CD4-positive, alpha-beta memory T cell (primary cell): ENCODE measurements around the gene ATAD3B. TPM values are rescaled to one million over a fixed set of nuclear protein-coding genes. Genes with fewer than 3 reads are reported as not detected.
"Not testable (repeated sequence)": the region's sequence is repeated elsewhere in the genome, so short reads cannot be mapped to it uniquely, and the experiment has no call there.

Source experiments
- CTCF ChIA-PET: fragments of 350-600 bp; sonication (Branson Sonifier 250); formaldehyde crosslinking; loops from one replicate; lab custom pipeline; 2021; ENCODE audit warnings: inconsistent platforms; ENCODE audit not compliant: partially characterized antibody; lab: Charles Lee
- POLR2A ChIA-PET: fragments of 350-600 bp; sonication (Branson Sonifier 250); formaldehyde crosslinking; loops from one replicate; lab custom pipeline; 2021; ENCODE audit not compliant: partially characterized antibody; lab: Charles Lee
- DNase-seq, 5 donors: peaks; one replicate each; pipeline versions ENCODE4 v3.0.0 to v3.0.0-alpha.2; 2020 to 2022; ENCODE audit warnings: mixed read lengths in 1 of 5
- H3K27ac ChIP-seq: one replicate; pipeline ENCODE4 v1.7.0; 2013; ENCODE audit warnings: low read depth, low read length
- H3K27me3 ChIP-seq: 2 replicates; pipeline ENCODE4 v1.7.0; 2013; ENCODE audit warnings: mild to moderate bottlenecking, low read length, moderate library complexity; ENCODE audit not compliant: insufficient read depth
- H3K36me3 ChIP-seq: 2 replicates; pipeline ENCODE4 v1.7.0; 2013; ENCODE audit warnings: mild to moderate bottlenecking, low read length, moderate library complexity; ENCODE audit not compliant: insufficient read depth
- H3K4me1 ChIP-seq: 2 replicates; pipeline ENCODE4 v1.7.0; 2013; ENCODE audit warnings: mild to moderate bottlenecking, low read length, moderate library complexity; ENCODE audit not compliant: insufficient read depth
- H3K4me3 ChIP-seq, 2 donors: one replicate each; pipeline ENCODE4 v1.7.0; 2013; ENCODE audit warnings: low read length in 2 of 2, mild to moderate bottlenecking in 1 of 2
- H3K9me3 ChIP-seq, 2 donors: one replicate each; pipeline ENCODE4 v1.7.0; 2013; ENCODE audit warnings: low read length in 2 of 2, control low read depth in 1 of 2; ENCODE audit not compliant: control insufficient read depth in 1 of 2
- H3K27ac Mint-ChIP-seq, 7 donors: one replicate each; pipeline ENCODE4 v1.8.0; 2020 to 2021; ENCODE audit warnings: mixed read lengths in 7 of 7, mild to moderate bottlenecking in 6 of 7, inconsistent platforms in 3 of 7, moderate library complexity in 3 of 7
- H3K27me3 Mint-ChIP-seq, 2 donors: one replicate each; pipeline ENCODE4 v1.8.0; 2020 to 2021; ENCODE audit warnings: mixed read lengths in 2 of 2
- H3K36me3 Mint-ChIP-seq, 2 donors: one replicate each; pipeline ENCODE4 v1.8.0; 2020 to 2021; ENCODE audit warnings: mixed read lengths in 2 of 2, inconsistent platforms in 1 of 2, mild to moderate bottlenecking in 1 of 2
- H3K4me1 Mint-ChIP-seq, 4 donors: one replicate each; pipeline ENCODE4 v1.8.0; 2020 to 2021; ENCODE audit warnings: mixed read lengths in 4 of 4, mild to moderate bottlenecking in 1 of 4
- H3K4me3 Mint-ChIP-seq, 8 donors: one replicate each; pipeline ENCODE4 v1.8.0; 2020 to 2021; ENCODE audit warnings: mixed read lengths in 8 of 8, mild to moderate bottlenecking in 7 of 8, moderate library complexity in 6 of 8, inconsistent platforms in 3 of 8
- H3K9me3 Mint-ChIP-seq, 8 donors: one replicate each; pipeline ENCODE4 v1.8.0; 2020 to 2021; ENCODE audit warnings: mixed read lengths in 8 of 8, mild to moderate bottlenecking in 5 of 8, inconsistent platforms in 3 of 8, moderate library complexity in 1 of 8
- intact Hi-C: fragments of 100-400 bp; cut with micrococcal nuclease; formaldehyde crosslinking; loops from one replicate; pipeline ENCODE4 v1.15.1; 2023
- polyA plus RNA-seq, 2 donors: library from polyadenylated mRNA; unstranded; fragments of 300-500 nt; fragmentation: Illumina TruSeq; gene quantifications; one replicate each; pipeline ENCODE4 v1.2.3, GENCODE V29; 2021
- total RNA-seq, 2 experiments: library from RNA; stranded (reverse); gene quantifications; one replicate each; pipeline ENCODE4 v1.2.3, GENCODE V29; 2021

The ATAD3B gene
- total and polyA plus RNA-seq, 4 experiments from 2014 or later, result 2.9 to 53.8 (median 29.6) TPM

GRCh38 chr1:1517973-1518620, 46.5 kb downstream of the ATAD3B start:
- peak overlapping the region in 1 of 7 donors; percentile 48 for H3K27ac Mint-ChIP-seq
- H3K4me3 Mint-ChIP-seq, result peak overlapping the region in 1 of 8 donors; percentile 51
- no peak for DNase-seq

GRCh38 chr1:1518621-1519007, 47.0 kb downstream of the ATAD3B start:
- CTCF ChIA-PET, POLR2A ChIA-PET, intact Hi-C loops: not testable (repeated sequence)

More at GRCh38 chr1:1517973-1518620, 46.5 kb downstream of the ATAD3B start:
- no peaks in the 10 kb centered on the region for H3K9me3 ChIP-seq
- POLR2A ChIA-PET, result no interaction called here
- H3K36me3 ChIP-seq, result peaks cover 8% of the 10 kb centered on the region
- intact Hi-C loops, result no loop called here
- Mint-ChIP-seq H3K27me3 (no peaks in the 10 kb centered on the region), H3K36me3 (peaks cover 11 to 17% of the 10 kb centered on the region in 2 donors), H3K4me1 (peaks cover 0 to 12% (median 4%) of the 10 kb centered on the region in 4 donors), H3K9me3 (no peaks in the 10 kb centered on the region)
- H3K27me3 ChIP-seq, result no peaks in the 10 kb centered on the region
- H3K4me3 ChIP-seq, result no peak overlapping the region
- no peak overlapping the region for H3K27ac ChIP-seq
- CTCF ChIA-PET, result no interaction called here
- H3K4me1 ChIP-seq, result no peaks in the 10 kb centered on the region

DNA sequence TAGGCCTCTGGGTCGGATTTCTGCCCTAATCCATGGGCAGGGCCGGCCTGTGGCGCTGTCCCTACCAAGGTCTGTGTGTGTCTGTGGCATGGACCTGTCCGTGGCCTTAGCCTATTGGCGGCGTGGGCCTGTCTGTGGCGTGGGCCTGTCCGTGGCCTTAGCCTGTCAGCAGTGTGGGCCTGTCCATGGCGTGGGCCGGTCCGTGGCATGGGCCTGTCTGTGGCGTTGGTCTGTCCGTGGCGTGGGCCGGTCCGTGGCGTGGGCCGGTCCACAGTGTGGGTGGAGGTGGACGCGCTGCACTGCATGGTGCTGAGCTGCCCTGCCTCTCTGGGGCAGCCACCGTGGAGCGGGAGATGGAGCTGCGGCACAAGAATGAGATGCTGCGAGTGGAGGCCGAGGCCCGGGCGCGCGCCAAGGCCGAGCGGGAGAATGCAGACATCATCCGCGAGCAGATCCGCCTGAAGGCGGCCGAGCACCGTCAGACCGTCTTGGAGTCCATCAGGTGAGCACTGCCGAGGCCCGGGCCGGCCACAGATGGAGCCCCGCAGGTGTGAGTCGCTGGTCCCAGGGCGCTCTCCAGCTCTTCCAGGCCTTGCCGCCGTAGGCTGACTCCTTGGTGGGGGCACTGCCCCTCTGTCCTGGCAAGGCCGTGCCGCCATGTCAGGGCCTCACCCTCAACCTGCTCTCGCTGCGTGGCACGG, 48.4 kb downstream of the ATAD3B start:
- H3K27ac ChIP-seq, H3K36me3 ChIP-seq, H3K4me3 ChIP-seq, POLR2A ChIA-PET, intact Hi-C loops, H3K27me3 Mint-ChIP-seq, H3K27ac Mint-ChIP-seq, DNase-seq, H3K9me3 Mint-ChIP-seq, CTCF ChIA-PET, H3K9me3 ChIP-seq, H3K4me1 Mint-ChIP-seq, H3K27me3 ChIP-seq, H3K4me3 Mint-ChIP-seq, H3K4me1 ChIP-seq: not testable (repeated sequence)
- peaks cover 11 to 18% of the 10 kb centered on the region in 2 donors for H3K36me3 Mint-ChIP-seq

More at GRCh38 chr1:1518621-1519007, 47.0 kb downstream of the ATAD3B start:
- Mint-ChIP-seq H3K4me1 (peaks cover 0 to 11% (median 4%) of the 10 kb centered on the region in 4 donors), H3K36me3 (peaks cover 11 to 17% of the 10 kb centered on the region in 2 donors), H3K27ac (peak overlapping the region in 2 of 7 donors; percentile 17 to 48)
- not testable (repeated sequence) for H3K27me3 Mint-ChIP-seq, H3K4me3 Mint-ChIP-seq, H3K9me3 Mint-ChIP-seq, H3K4me3 ChIP-seq, H3K4me1 ChIP-seq, H3K36me3 ChIP-seq, H3K27ac ChIP-seq, H3K9me3 ChIP-seq, H3K27me3 ChIP-seq, DNase-seq

GRCh38 chr1:1521331-1521730, 49.8 kb downstream of the ATAD3B start:
- Mint-ChIP-seq H3K4me3 (no peak overlapping the region), H3K9me3 (no peaks in the 10 kb centered on the region), H3K4me1 (peaks cover 0 to 4% (median 0%) of the 10 kb centered on the region in 4 donors), H3K27ac (no peak overlapping the region), H3K36me3 (peaks cover 11 to 18% of the 10 kb centered on the region in 2 donors), H3K27me3 (no peaks in the 10 kb centered on the region)
- Histone ChIP-seq H3K36me3 (peaks cover 8% of the 10 kb centered on the region), H3K4me3 (no peak overlapping the region), H3K27ac (no peak overlapping the region), H3K9me3 (no peaks in the 10 kb centered on the region), H3K4me1 (no peaks in the 10 kb centered on the region), H3K27me3 (no peaks in the 10 kb centered on the region)
- ChIA-PET POLR2A (interaction anchor here (0.6 kb wide), 1 partner anchor 52 kb away, joined by 3 read pairs; no protein-coding TSS in a partner anchor), CTCF (no interaction called here)
- intact Hi-C loops, result no loop called here
- no peak for DNase-seq

DNA sequence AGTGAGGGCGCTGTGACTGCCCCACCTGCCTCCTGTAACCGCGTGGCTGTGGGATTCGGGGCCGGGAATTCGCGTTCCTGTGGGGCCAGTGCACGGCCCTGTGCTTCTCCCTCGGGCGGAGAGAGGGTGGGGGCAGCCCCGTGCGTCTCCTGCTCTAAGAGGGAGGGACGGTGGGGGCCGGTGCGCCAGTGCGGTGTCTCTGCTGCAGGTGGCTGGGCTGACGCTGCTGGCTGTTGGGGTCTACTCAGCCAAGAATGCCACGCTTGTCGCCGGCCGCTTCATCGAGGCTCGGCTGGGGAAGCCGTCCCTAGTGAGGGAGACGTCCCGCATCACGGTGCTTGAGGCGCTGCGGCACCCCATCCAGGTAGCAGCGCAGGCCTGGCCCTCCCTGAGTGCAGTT, 51.0 kb downstream of the ATAD3B start:
- peaks cover 11 to 20% of the 10 kb centered on the region in 2 donors for H3K36me3 Mint-ChIP-seq
- H3K27ac Mint-ChIP-seq, POLR2A ChIA-PET: not testable (repeated sequence)

DNA sequence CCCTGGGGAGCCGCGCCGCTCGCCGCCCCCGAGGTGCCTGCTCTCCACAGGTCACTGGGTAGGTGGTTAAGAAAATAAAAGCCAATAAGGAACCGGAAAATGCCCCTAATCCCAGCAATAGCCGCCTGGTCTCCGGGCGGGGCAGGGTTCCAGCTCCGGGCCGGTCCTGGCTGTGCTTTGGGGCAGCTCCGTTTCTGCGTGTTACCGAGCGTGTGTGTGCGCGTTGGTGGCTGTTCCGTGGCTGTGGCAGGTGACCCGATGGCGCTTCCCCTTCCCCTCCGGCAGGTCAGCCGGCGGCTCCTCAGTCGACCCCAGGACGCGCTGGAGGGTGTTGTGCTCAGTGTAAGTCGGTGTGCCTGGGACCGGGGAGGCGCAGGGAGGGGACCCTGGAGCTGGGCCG, 51.7 kb downstream of the ATAD3B start:
- intact Hi-C loops, H3K9me3 ChIP-seq, H3K27ac ChIP-seq, H3K36me3 ChIP-seq, H3K4me1 Mint-ChIP-seq, H3K27me3 Mint-ChIP-seq, CTCF ChIA-PET, H3K27ac Mint-ChIP-seq, H3K9me3 Mint-ChIP-seq, H3K4me3 ChIP-seq, H3K4me3 Mint-ChIP-seq, H3K4me1 ChIP-seq, H3K27me3 ChIP-seq, POLR2A ChIA-PET, DNase-seq: not testable (repeated sequence)
- H3K36me3 Mint-ChIP-seq, result peaks cover 5 to 17% of the 10 kb centered on the region in 2 donors

More for the DNA sequence above, 51.0 kb downstream of the ATAD3B start:
- H3K4me3 Mint-ChIP-seq, H3K27me3 Mint-ChIP-seq, H3K9me3 Mint-ChIP-seq, H3K27me3 ChIP-seq, H3K36me3 ChIP-seq, H3K4me1 ChIP-seq, H3K4me3 ChIP-seq, H3K4me1 Mint-ChIP-seq, H3K27ac ChIP-seq, DNase-seq, CTCF ChIA-PET, H3K9me3 ChIP-seq, intact Hi-C loops: not testable (repeated sequence)

- H3K4me1 Mint-ChIP-seq, CTCF ChIA-PET, H3K36me3 ChIP-seq, H3K4me3 ChIP-seq, H3K27me3 Mint-ChIP-seq, H3K9me3 Mint-ChIP-seq, H3K4me3 Mint-ChIP-seq, DNase-seq, H3K4me1 ChIP-seq, H3K27ac Mint-ChIP-seq, H3K27me3 ChIP-seq, H3K9me3 ChIP-seq, intact Hi-C loops, POLR2A ChIA-PET, H3K27ac ChIP-seq: not testable (repeated sequence)
- peaks cover 1 to 15% of the 10 kb centered on the region in 2 donors for H3K36me3 Mint-ChIP-seq
Measured at GRCh38 chr1:1523651-1524050, 52.1 kb downstream of the ATAD3B start.
